GM19240 (cell line): ENCODE measurements around the gene KIAA0930.
A peak's percentile ranks its signal among the peaks of the same experiment; 100 is the strongest.

Experiments used
- DNase-seq: peaks from one replicate; pipeline ENCODE4 v3.0.0; 2011; ENCODE audit warnings: low spot score; ENCODE audit not compliant: insufficient read length

The KIAA0930 gene

DNA sequence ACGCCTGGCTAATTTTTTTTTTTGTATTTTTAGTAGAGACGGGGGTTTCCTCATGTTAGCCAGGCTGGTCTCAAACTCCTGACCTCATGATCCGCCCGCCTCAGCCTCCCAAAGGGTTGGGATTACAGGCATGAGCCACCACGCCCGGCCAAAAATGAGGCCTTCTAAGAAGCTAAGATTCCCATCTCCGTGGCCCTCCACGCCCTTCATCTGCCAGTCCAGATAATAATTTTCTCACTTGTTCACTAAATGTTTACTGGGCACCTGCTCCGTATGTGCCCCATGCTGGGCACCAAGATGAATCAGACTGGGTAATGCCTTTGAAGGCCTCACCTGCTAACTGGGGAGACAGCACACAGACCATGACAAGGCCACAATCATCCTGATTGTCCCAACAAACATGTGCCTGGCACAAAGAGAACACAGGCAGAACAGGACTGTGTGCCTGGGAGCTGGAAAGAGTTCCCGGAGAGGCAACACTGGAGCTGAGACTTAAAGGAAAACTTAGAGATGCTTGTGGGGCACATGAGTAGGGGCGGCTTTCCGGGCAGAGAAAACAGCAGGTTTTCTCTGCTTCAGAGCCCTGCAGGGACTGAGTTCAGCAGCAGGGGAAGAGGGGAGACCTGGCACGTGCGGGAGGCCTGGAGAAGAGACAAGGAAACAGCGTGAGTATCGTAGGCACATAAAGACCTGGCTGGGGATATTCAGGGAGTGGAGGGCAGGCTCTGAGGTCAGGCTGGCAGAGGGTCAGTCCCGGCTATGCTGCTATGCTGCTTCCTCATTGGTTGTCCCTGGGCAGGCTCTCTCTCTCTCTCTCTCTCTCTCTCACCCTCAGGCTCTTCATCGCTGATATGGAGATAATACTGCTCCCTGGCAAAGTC is 2.4 kb downstream of the KIAA0930 start:
- no peak for DNase-seq

DNA sequence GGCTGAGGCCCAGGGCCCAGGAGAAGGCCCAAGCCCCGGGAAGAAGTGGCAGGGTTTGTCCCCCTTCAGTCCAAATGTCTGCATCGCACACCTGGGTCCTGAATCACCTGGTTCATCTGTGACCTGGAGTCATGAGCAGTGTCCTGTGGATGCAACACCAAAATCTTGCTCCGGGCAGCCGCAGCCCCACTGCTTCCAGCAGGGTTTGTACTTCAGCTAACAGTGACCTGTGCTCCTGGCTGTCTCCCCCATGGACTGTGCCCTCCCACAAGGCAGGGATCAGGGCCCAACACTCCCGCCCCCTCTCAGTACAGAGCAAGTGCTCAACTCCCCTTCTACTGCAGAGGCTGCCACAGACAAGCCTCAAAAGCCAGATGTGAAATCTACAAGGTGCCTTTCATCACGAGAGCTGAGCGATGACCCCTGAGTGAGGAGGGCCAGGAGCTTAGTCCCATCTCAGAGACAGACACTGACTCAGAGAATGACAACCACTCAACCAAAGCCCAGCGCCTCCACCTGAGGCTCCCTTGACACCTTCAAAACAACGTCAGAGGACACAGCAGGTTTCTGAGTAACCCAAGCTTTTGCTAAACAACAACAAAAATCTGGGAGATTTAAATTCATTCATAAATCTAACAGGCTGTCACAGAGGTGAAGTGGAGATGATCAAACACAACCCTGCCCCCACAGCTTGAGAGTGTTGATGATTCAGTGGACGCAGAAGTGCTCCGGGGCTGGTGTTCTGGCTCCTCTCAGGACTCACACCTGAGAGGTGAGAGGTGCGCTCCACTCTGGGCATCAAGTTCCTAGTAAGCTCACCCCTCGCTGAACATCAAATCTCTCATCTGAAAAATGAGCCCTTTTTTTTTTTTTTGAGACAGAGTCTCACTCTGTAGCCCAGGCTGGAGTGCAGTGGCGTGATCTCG is 3.4 kb downstream of the KIAA0930 start:
- no peak for DNase-seq

DNA sequence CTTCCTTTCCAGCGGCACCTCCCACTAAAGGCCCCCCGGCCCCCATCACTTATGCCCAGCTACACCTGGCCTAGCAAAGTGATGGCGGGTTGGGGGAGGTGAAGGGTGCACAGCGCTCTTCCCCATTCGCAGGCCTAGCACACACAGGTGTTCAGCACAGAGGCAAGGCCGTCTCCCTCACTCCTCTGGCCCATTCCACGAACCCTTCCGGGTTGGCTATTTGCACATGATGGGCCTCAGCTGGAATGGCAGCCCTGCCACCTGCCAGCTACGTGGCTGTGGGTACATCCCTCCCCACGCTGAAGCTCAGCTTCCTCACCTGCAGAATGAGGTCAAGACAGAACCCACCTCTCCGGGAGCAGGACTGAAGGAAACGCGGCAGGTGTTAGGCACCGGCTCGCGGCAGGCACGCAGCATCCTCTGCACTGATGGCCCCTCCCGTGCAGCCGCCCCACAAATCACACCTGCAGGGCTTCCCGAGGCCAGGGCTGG is 4.8 kb downstream of the KIAA0930 start:
- no peak for DNase-seq

DNA sequence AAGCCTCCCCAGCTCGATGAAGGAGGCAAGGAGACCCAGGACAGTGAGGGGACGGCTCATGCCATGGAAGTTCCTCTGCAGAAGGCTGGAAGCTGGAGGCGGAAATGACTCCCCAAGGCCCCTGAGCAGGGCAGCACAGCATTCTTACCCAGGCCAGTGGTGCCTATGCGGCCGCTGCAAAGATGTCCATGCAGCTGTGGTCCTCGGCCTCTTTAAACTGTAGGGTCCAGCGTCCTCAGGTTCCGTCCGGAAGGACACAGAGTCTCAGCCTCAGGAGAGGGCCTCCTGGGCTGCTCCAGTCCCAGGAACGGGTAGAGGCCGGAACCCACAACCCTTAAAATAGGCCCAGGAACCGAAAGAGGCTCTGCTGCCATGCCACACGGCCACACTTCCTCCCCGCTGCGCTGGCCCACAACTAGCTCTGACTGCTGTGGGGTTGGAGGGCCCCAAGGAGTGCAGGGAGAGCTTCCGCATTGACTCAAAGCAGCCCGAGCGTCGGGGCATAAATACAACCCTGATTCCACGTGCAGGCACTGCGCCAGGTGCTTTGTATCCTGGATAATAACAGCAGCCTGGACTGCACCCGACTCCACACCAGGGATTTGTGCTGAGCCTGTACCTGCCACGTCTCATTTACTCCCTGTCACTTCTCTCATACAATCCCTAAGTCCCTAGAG is 5.5 kb downstream of the KIAA0930 start:
- DNase-seq: peak; percentile 90

DNA sequence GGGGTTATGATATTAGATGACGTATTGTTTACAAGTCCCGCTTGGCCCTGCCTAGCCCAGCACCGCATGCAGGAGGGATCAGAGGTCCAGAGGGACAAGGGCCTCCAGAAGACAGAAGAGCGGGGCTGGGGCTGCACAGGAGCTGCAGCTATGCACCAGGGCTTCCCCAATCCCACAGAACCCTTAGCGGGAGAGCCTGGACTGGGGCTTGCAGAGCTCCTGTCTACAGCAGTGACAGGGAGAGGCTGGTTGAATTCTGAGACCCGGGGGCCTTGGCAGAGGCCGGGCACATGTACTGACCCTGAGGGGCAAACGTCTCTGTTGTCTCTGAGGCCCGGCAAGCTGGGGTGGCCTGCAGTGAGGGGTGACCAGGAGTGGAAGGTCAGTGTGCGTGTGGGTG is 6.9 kb downstream of the KIAA0930 start:
- no peak for DNase-seq

DNA sequence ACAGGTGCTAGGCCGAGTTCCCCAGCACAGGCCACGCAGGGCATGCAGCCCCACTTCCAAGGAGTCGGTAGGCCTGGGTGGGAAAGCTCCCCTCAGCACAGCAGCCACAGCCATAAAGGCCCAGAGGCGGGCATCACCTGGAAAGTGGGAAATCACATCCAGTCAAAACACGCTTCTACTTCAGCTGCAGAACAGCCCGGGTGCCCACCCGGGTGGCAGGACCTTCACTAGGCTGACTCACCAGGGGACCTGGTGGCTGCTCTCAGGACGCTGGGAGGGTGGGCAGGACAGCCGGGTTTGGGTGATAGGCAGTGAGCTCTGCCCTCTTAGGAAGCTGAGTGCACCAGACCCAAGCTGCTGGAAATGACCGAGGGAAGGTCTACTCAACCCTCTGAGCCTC is 7.3 kb downstream of the KIAA0930 start:
- no peak for DNase-seq

DNA sequence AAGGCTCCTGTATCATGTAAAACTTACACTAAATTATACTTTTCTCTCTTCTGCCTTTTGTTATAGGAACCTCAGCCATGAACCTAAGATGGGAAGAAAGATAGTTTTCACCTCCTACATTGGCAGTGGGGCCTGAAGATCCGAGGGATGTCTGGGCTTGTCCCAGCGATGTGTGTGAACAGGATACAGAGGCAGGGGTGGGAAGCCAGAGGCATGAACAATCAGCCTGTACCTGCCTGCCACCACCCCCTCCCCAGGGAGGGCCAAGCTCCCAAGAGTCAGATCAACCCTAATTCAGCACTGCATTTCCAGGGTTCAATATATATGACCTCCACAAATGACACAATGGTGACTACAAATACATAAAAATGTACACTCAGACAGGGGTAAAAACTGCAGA is 9.4 kb downstream of the KIAA0930 start:
- DNase-seq: no peak

DNA sequence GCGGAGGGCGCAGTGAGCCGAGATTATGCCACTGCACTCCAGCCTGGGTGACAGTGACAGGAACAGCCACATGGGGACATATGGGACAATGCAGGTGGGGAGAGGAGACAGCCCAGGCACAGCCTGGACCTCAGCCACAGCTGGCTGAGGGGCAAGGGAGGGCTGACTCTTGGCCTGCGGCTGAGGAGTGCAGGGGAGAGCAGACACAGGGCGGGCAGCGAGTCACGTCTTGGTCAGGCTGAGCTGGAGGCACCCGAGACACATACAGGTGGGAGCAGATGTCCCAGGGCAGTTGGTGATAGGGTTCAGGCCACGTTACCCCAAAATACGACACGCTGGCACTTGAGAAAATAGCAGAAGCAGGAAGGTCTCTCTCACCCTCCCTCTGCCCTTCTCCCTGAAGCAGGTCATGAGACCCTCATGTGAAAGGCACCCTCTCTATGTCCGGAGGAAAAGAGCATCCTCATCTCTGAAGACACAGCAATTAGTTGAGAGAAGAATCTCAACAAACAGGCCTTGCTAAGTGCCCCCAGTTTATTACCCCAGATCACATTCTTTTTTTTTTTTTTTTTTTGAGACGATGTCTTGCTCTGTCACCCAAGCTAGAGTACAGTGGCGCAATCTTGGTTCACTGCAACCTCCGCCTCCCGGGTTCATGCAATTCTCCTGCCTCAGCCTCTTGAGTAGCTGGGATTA is 10.5 kb downstream of the KIAA0930 start:
- DNase-seq: no peak

DNA sequence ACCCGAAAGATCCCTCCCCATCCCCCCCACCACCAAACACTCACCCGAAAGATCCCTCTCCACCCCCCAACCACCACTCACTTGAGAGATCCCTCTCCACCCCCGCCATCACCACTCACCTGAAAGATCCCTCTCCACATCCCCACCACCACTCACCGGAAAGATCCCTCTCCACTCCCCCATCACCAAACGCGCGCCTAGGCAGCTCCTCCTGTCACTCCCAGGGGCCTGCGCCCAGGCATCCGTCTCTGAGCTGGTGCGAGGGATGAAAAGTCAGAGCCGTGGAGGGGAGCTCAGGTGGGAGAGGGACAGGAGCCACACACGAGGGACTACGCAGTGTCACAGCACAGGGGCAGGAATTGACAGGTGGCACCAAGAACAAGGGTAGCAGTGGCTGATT is 11.5 kb downstream of the KIAA0930 start:
- DNase-seq: no peak

DNA sequence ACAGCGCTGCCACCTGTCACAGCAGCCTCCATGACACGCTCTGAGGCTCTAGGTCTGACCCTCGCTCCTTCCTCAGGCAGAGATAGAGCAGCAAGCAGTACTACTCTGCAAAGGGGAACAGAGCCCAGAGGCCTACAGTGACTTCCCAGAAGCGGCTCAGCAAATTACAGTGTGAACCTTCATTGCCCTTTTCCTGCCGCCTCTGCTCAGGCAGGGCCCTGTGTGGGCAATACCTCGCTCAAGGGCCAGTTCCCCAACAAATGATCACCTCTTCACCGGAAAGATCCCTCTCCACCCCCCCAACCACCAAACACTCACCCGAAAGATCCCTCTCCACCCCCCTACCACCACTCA is 12.3 kb downstream of the KIAA0930 start:
- no peak for DNase-seq

DNA sequence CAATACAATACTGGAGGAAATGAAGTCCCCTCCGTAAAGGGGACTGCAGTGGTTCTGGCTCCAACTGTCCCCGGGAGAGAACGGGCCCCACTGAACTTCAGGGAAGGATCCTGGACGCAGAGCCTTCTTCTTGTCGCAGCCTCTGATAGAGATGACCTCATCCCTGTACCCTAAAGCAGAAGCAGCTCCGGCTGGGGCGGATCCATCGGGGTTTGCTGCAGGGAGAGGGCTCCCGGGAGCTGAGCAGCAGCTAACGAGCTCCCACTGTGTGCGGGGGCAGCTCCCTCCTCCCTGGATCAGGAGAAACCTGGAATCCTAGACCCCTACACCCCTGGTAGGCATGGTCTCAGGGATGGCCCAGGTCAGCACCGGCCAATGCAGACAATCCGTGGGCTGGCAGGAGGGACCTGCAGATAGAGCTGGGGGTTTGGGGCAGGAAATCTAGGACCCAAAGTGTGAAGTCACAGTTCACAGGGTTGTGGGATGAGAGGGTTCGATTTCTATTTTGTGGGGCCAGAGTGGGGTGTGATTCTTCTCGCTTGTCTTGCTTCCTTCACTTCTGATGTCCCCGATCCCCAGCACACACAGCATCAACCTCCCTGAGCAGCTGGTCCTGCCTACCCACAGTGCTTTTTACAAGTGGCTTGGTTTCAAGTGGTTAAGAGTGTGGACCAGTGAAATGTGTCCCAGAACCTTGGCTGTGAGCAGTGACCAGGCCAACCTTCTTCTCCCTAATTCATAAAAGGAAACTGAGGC is 12.9 kb downstream of the KIAA0930 start:
- DNase-seq: no peak

DNA sequence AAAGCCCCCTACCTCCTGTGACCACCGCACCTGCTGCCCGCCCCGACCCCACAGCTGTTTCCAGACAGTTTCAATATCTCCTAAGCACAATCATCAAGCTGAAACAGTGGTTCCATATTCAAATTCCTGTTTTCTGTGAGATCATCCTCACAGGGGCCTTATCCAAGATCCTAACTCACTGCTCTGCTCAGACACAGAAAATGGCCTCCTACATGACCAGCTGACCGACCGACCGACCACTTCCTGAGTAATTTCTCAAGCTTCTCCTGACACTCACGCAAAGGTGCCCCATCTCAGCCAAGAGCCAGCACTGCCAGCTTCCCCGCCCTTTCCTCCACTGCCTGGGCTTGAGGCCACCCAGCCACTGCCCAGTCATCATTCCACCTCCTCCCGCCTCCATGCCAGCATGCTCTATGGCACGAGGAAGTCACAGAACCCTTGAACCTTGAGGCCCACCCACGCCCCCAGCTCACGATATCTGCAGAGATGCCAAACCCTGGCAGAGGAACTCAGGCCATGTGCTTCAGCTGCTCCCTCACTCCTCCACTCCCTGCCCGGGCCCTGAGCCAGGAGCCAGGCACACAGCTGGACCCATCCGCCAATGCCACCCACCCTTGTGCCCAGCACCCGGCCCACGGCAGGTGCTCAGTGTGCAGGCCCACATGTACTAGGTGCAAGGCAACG is 14.0 kb downstream of the KIAA0930 start:
- no peak for DNase-seq

DNA sequence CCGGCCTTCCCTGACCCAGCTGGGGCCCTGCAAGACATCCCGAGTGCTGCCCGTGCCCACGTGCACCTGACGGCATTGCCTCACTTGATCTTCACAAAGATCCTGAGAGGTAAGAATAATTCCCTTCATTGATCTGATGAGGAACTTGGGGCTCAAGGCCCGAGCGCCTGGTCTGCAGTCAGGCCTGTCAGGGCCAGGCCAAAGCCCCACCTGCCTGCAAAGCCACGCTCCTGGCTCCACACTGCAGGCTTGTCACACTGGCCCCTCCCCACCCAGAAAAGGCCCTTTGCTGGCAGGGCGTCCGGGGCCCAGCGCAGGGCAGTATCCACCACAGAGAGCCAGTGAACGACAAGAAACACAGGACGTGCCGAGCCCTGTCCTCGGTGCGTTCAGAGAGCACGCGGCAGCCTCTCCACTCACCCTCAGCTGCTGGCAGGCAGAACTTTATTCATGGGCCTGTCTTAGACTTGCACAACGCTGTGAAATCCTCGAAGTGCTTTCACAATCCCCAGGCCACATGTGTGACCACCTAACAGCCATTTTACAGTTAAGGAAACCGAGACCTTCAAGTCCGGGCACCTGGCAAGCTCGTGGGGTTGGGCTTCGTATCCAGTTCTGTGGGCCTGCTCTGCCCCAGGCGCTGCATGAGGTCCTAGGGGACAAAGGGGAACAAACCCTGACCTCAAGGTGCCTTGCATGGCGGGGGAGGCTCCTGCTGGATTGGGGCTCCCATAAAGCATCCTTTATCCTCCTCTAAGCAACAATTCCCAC is 14.8 kb downstream of the KIAA0930 start:
- DNase-seq: no peak

DNA sequence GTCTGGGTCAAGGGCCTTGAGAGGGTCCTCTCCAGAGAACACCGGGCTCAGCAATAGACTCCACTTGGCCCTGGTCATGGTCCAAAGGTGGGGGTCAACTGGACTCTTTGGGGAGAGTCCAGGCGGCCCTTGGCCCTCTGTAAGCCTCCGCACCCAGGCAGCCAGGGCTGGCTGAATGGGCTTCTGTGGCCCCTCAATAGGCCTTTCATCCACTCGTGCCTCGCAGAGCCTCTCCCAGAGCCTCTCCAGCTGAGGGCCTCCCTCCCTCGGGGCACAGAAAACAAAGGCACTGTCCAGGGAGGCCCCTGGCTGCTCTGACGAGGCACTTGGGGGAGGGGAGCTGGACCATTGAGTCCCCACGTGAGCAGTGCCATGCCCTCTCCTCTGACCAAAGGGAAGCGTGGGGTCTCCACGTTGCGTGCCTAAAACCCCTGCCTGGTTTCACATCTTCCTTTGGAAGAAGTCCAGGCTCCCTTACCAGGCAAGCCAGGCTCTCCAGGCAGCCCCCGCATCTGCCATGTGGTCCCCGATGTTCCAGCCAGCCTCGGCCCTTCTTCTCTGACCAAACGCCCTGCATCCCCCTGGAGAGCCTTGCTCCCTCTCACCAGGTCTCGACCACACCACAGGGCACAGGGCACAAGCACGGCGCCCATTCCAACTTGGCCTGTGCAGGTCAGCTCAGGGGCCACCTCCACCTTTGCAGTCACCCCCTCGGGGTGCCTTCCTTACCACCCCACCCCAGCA is 15.5 kb downstream of the KIAA0930 start:
- DNase-seq: no peak

DNA sequence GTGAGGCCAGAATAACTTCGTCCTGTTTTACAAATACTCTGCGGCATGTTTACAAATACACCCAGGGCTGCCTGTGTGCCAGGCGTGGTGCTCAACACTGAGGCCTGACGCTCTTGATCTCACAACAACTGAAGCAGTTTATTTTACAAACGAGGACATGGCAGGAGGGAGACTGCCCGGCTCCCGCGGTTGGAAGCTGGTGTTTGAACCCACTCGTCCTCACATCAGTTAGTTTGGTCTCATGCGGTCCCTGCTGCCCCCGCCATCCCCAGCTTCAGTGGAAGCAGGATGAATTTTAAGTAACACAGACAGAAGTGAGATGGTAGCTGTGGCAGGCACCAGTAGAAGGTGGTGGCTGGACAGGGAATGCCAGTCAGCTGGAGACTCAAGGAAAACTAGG is 16.4 kb downstream of the KIAA0930 start:
- DNase-seq: no peak

DNA sequence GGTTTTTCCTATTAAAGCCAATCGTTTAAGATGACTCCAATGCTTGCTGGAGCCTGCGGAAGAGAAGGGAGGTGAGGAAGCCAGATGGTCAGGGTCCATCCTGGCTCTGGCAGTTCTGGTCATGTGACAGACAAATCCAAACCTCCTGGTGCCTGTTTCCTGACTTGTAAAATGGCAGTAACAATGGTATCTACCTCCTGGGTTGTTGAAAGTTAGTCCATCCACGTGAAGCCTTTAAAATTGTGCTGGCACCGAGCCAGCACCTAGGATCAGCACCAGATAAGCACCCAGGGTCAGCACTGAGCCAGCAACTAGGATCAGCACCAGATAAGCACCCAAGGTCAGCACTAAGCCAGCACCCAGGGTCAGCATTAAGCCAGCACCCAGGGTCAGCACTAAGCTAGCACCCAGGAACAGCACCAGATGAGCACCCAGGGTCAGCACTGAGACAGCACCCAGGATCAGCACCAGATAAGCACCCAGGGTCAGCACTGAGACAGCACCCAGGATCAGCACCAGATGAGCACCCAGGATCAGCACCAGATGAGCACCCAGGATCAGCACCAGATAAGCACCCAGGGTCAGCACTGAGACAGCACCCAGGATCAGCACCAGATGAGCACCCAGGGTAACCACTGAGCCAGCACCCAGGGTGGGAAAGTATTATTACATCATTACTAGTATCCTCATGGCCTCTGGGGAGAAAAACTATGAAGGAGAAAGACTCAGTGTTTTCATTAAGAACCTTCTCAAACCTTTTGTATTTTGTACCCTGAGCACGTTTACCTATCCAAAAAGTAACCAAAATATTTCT is 17.2 kb downstream of the KIAA0930 start:
- DNase-seq: no peak

DNA sequence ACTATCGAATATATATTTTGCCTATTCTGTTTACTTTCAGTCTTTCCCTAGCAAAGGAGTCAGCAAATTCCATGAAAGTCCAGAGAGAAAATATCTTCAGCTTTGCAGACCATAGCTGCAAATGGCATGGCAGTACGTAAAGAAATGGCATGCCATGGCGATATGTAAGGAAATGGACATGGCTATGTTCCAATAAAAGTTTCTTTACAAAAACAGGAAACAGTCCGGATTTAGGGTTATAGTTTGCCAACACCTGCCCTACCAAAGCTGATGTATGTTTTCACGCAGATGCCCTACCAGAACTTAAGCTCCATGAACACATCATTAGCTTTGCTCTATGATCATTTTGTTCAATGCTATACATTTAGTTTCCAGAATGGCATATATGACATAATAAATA is 19.5 kb downstream of the KIAA0930 start:
- no peak for DNase-seq

DNA sequence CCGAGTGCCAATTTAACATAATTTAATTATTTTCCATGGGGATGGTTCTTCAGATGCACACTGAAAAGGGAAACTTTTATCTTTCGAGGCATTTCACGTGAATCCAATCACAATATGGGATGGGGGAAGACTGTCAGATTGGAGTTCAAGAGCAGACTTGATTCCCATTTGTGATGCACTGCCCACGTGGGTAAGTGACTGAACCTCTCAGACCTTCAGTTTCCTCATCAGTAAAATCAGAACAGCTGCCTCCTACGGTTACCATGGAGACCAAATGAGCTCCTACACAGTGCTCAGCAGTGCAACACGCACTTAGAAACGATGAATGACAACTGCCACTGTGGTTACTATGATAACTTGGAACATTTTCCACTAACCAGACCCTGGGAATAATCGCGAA is 21.7 kb downstream of the KIAA0930 start:
- peak; percentile 55 for DNase-seq
